22Rv1 (cell line): ENCODE results near the gene ZBED2.

ENCODE experiments used
- H3K27ac ChIP-seq: fragments of 450-650 bp; 2 replicates; pipeline ENCODE4 v1.5.1; 2017
- CTCF ChIP-seq: fragments of 450-650 bp; IDR thresholded peaks from 2 replicates; pipeline ENCODE4 v1.5.1; 2017; ENCODE audit warnings: mild to moderate bottlenecking
- ZFX ChIP-seq: fragments of 450-650 bp; IDR thresholded peaks from 2 replicates; pipeline ENCODE4 v1.6.1; 2017; ENCODE audit warnings: antibody characterized with exemption, borderline replicate concordance

ZBED2 gene

GRCh38 chr3:111588527-111588926 lies 6.6 kb downstream of the ZBED2 start:
- TF ChIP-seq CTCF = no peak
- TF ChIP-seq ZFX = no peak
- no peak overlapping the region for H3K27ac ChIP-seq

- no peak overlapping the region for H3K27ac ChIP-seq
- TF ChIP-seq CTCF (no peak), ZFX (no peak)
Observed at GRCh38 chr3:111585217-111585616, 9.9 kb downstream of the ZBED2 start.

- TF ChIP-seq CTCF = no peak
- no peak overlapping the region for H3K27ac ChIP-seq
Observed at GRCh38 chr3:111584744-111585143, 10.4 kb downstream of the ZBED2 start.

GRCh38 chr3:111582120-111582474 lies 13.0 kb downstream of the ZBED2 start:
- TF ChIP-seq ZFX = no peak
- TF ChIP-seq CTCF = no peak
- H3K27ac ChIP-seq = no peak overlapping the region

- H3K27ac ChIP-seq = no peak overlapping the region
- TF ChIP-seq CTCF (no peak), ZFX (no peak)
Observed at GRCh38 chr3:111581403-111582119, 13.6 kb downstream of the ZBED2 start.

GRCh38 chr3:111579495-111579894 lies 15.7 kb downstream of the ZBED2 start:
- no peak for TF ChIP-seq CTCF
- TF ChIP-seq ZFX = no peak

GRCh38 chr3:111578867-111579266 lies 16.3 kb downstream of the ZBED2 start:
- no peak overlapping the region for H3K27ac ChIP-seq
- TF ChIP-seq ZFX (no peak), CTCF (no peak)

More at GRCh38 chr3:111579495-111579894, 15.7 kb downstream of the ZBED2 start:
- H3K27ac ChIP-seq = no peak overlapping the region
